SK-MEL-5 (cell line): ENCODE results near the gene ALOXE3. TPM values are rescaled to one million over a fixed set of nuclear protein-coding genes. Genes with fewer than 3 reads are reported as not detected.

Experiments used
- DNase-seq: peaks from one replicate; pipeline ENCODE4 v3.0.0-alpha.2; 2016; ENCODE audit warnings: low read depth, low spot score
- in situ Hi-C: cut with HindIII; loops from 2 replicates; pipeline ENCODE4 v1.10.0; 2016; ENCODE audit warnings: low sequenced_read_pairs, high pct_unique_total_duplicates, low pct_unique_long_range_greater_than_20kb
- total RNA-seq: library from RNA; depleted of rRNA; stranded (reverse); fragments of >200 nt; shearing (Covaris generic); gene quantifications from 2 replicates; pipeline ENCODE4 v1.2.3, GENCODE V29; 2014

ALOXE3 gene
- total RNA-seq, 1 experiment from 2014 or later = not detected

DNA sequence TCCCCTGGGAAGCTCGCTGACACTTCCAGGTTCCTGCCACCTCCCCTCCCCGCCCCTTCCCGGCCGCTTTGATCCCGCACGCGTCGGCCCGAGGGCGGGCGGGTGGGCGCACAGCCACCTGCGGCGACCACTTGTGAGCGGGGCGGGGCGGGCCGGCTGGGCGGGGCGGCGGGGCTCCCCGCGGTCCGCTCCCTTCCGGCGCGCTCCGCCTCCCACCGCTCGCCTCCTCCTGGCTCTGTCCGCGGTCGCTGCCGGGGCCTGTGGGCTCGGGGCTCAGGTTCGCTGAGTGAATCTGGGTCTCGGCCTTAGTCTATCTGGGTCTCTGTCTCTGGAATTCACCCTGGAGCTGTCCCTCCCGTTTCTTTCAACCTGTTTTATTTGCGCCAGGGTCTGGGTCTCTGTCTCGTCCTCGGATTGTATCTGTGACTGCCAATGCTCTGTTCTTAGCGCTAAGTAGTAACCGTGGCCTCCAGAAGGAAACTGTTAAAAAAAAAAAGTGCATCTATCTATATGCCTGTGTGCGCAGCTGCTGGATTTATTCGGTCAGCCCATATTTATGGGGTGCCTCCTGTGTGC is 8.3 kb upstream of the ALOXE3 start:
- DNase-seq = peak; percentile 61
- in situ Hi-C loops = no loop called here

DNA sequence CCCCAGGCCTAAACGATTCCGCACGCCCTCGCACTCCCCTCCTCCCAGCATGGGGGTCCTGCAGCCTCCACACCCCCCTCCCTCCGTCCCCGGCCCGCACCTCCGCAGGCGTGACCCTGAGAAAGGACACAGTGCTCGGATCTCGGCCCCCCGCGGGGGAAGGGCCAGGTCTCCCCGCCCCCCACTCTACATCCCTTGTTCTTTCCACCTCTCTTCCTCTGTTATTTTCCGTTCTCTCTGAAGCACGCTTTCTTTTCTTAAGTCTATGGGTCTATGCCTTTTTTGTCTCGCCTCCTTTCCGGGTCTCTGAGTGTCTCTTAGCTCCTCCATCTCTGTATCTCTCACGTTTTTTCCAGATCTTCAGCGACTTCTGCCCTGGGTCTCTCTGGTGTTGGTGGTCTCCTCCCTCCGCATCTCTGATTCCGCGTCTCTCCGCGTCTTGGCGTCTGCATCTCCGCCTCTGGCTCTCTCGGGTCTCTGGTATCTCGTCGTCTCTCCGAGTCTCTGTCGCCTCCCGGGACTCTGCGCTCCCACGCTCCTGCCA is 7.7 kb upstream of the ALOXE3 start:
- in situ Hi-C loops = no loop called here
- DNase-seq = peak; percentile 53

DNA sequence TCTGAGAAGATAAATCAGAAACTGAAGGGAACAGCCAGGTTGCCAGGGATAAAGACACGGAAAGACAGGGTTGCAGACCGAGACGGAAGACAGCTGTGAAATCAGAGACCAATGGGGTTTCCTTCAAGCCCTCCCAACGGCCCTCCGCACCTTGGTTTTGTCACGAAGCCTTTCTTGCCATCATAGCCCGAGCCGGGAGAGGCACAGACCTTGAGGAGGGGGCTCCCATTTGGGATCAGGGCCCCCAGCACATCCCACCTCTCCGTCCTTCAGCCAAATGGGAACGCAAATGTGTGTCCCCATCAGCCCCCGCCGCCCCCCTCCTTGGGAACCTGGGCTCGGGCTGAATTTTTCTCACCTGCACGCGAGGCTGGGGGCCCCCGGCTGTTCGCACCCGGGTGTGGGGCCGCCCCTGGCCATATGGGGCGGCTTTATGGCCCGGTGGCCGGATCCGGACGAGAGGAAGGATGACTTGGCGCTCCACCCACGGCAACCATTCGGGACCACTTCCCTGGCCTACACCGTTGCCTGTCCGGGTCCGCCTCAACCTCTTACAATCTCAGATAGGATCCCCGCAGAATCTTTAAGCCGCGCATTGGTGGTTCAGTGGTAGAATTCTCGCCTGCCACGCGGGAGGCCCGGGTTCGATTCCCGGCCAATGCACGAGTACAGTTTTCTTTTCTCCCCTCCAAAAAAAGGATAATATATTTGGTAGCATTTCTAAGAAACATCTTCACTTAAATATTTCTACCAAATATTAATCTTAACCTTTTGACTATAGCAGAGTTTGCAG is 7.0 kb upstream of the ALOXE3 start:
- in situ Hi-C loops = no loop called here
- peak; percentile 85 for DNase-seq

DNA sequence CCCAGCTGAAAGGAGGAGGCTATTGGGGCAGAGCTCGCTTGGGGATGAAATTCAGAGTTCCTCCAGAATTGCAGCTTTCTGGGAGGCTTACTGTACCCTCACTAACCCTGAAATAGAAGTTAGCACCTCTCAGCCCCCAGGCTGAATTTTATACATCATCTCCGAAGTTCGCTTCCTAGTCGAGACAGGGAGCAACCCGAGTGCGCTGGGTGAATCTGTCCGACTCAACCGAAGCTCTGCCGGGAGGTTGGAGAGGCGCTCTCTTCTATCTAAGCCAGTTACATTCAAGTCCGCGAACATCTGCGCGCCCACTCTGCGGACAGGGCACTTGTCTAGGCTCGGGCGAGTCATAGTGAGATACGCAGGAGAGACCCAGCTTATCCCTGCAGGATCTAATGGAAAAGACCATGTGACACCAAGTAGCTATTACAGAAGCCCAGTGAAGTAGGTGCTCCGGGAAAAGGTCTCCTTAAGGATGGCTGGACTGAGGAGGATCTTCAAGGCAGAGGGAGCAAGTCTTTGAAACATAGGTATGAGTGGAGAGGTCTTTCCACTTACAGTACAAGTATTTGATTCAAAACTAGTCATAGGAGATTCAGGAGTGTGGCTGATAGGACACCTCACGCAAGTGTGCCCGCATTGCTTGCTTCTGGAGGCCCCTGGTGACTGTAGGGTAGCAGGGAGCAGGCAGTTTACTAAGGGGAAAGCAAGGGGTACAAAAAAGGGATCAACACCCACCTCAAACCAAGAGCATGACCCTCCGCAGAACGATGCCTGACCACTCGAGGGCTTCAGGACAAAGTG is 6.2 kb upstream of the ALOXE3 start:
- in situ Hi-C loops = no loop called here
- DNase-seq = no peak

DNA sequence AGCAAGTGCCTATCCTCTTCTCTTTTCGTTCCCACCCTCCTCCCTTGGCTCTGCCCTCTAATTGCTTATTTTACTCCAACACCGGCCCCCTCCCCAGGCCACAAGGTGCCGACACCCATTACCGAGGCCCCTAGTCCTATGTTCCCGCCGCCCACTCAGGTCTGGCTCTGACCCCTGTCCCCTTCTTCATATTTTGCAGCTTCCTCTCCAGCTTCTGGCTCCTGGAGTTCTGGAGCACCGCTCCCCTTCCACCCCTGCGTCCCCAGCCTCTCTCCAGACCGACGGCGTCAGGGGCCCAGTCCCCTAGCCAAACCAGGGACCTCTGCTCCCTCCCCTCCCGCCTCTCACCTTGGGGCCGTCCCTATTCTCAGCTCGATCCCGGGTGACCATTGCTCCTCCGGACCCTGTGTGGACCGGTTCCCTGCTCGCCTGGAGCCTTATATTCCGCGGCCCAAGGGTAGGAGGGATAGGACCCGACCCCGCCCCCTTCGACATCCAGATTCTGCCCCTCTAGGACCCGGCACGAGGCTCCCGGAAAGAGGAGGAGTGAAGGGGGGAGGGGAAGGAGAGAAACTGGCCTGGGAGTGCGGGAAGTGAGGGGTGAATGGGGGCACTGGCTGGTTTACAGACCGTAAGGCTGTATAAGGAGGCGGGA is 5.5 kb upstream of the ALOXE3 start, which contains the start of gene HES7:
Gene HES7 (minus strand): TSS at position 412 of the 655 bp plus-strand sequence. CDS start 22 bp downstream, at position 390.
- in situ Hi-C loops = no loop called here
- DNase-seq = peak; percentile 32

DNA sequence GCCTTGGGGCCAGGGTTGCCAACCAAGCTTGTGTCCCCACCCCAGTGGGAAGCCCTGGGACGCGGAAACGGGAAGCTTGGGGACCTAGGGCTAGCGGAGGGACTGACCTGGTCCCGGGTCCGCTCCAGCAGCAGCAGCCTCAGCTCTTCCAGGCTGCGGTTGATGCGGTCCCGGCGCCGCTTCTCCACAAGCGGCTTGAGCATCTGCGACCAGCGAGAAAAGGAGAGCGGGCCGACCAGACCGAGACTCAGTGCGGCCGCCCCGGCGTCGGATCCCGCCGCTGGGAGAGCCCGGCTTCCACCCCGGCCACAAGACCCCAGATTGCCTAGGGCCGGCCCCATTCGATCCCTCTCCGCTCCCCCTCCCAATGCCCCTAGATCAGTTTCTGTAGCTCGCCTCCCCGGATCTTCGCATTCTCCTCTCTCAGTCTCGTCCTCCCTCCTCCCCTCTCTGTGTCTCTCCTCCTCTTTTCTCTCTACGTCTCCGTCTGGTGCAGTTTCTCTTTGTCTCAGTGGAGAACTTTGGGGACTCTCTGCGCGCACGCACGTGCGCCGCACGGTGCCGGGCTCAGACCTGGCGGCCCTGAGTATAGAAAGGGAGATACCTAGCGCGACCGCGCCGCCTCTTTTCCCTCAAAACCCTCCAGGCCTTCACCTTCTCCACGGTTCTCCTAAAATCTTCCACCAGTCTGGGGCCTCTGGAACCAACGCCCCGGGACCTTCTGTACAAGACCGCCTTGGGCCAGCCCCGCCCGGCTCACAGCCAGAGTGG is 4.8 kb upstream of the ALOXE3 start:
- no peak for DNase-seq
- in situ Hi-C loops = no loop called here

DNA sequence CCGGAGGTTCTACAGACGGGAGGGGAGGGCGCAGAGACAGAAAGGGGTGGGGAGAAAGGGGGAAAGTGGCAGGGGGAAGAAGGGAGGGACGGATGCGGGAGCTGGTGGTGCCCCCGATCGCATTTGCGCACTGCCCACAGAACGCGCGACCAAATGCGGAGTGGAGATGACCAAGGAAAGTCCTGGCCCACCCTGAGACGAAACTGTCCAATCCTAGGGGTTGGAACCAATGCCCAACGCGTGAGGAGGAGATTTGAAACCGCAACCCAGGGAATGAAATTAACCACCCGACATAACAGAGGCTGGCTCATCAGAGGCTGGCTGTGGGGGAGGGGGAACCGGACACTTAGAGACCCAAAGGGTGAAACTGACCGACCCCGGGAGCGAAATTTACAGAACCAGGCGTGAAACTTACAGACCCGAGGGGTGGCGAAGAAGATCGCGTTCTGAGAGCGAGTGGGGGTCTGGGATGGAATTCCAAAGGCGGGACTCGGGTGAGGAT is 4.2 kb upstream of the ALOXE3 start:
- DNase-seq = peak; percentile 34
- in situ Hi-C loops = no loop called here

DNA sequence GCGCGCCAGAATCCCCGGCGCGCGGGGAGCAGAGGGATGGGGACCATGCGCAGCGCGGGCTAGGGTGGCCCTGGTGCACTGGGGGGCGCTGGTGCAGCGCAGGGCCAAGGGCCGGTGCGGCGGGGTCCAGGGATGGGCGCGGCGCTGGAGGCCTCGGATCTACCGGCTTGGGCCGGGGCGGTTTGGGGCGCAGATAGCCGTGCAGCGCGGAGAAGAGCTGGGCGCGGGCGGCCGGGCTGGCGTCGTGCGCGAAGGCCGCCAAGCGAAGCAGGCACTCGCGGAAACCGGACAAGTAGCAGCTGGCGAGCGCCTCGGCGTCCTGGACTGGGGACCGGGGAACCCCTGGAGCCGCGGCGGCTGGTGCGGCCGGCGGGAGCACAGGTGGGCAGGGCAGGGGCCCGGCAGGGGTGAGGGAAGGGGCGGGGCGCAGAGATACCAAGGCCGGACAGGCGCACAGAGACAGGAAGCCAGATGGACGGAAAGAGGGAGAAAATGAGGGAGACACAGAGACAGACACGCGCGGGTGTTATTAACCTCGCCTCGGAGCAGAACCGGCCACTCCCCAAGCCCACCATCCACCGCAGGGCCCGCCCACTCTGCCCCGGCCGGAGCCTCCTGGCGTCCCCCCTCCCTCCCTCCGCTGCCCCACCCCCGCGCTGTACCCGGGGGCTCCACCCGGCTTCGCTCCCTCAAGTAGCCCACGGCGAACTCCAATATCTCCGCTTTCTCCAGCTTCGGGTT is 3.5 kb upstream of the ALOXE3 start:
- in situ Hi-C loops = no loop called here
- peak; percentile 63 for DNase-seq

DNA sequence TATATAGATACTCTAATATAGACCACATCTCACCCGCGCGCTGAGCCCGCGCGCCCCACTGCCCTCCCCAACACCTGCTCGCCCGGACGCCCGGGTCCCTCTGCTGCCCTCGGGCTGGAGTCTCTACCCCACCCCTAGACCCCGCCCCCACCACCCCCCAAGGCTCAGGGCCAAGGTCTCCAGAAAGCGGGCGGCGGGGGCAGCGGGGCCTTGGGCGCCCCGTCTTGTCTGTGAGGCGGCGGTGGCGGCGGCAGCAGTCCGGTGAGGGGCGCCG is 3.0 kb upstream of the ALOXE3 start:
- in situ Hi-C loops = no loop called here
- DNase-seq = no peak

DNA sequence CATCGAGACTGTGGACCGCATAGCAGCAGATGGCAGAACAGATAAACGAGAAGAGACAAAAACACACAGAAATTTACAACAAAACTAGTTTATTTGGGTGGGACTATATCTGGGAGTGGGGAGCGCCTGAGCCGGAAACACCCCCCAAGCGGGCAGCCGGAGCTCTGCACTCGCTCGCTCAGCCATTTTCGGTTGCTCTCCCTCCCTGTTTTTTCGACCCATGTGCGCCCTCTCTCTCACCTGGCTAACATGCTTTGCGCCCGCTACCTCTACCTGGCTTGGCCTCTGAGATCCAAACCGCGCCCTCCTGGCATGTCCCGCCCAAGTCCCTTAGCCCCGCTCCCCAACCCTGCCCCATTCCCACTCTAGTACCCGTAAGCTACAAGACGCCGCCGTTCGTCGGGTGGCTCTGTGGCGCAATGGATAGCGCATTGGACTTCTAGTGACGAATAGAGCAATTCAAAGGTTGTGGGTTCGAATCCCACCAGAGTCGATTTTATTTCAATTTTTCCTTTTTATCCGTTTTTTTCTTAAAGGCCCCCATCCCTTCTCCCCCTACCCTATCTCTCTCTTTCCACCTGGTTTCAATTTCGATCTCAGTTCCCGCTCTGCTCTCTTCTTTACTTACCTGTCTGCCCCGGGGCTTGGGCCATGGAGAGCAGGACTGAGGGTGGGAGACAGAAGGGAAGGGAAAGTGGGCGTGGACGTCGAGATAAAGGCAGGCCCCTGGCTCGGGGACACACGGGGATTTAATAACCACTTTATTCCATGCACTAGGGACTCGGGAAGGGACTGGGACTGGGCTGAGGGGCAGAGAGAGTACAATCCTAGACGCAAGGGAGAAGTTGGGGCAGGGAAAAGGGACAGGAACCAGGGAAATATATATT is 2.4 kb upstream of the ALOXE3 start:
- peak; percentile 89 for DNase-seq
- in situ Hi-C loops = no loop called here

DNA sequence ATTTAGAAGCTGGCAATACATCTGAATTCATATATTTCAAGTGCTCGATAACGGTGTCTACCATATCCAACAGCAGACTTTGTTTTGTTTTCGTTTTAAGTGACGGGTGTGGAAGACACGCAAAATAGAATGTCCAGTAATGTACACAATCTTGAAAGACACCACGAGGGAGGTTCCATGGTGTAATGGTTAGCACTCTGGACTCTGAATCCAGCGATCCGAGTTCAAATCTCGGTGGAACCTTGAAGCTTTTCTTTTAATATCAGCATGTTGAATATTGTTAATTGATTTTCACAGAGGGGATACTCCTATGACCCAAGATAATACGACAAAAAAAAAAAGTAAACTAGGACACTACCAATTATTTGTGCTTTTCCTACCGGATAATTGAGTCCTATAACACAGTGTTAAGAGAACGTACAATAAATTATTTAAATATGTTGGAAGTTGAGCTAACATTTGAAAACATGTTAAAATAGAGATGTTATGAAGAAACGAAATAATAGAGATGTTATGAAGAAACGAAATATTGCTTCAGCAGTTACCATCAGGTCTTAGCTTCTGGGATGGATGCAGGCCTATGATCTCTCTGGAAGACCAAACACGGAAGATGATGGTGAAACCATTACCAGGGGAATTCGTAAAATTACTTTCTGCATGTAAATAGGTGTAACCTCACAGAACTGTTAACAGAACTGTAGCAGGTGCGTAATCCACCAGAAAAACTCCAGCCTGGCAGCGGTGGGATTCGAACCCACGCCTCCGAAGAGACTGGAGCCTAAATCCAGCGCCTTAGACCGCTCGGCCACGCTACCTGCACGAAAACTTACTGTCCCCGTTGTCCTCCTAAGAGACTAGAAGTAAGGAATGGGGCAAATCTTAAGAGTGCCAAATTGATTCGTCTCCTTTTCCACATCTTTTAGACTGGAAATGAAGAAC is 1.5 kb upstream of the ALOXE3 start:
- DNase-seq = peak; percentile 96
- in situ Hi-C loops = no loop called here

DNA sequence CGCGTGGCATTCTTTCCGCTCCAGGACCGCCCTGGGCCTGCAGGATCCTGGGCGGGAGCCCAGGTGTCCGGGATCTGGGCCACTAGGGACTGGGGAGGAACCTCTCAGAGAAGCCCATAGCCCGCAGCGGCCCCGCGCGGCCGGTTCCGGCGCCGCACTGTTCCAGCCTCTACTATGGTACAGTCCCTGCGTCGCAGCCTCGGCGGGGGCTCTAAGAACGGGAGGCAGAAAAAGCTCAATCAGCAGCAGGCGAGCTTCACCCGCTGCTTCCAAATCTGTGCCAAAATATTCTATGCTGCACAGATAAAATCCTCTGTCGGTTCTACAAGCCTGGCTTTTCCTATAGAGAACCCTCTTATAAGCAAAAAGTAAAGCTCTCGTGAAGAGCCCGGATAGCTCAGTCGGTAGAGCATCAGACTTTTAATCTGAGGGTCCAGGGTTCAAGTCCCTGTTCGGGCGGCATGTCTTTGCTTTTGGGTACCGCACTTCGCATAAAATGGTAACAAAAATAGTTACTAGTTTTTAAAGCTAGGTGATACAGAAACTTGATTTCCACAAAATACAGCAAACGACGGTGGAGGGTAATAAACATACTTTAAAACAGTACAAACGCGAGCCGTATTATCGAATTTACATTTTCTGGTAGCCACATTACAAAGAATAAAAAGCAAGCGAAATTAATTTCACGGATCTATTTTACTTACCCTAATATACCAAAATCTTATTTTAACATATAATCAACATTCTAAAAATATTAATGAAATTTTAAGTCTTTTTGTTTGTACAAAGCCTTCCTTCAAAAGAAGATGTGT is 661 bp upstream of the ALOXE3 start:
- DNase-seq = peak; percentile 93
- in situ Hi-C loops = no loop called here

DNA sequence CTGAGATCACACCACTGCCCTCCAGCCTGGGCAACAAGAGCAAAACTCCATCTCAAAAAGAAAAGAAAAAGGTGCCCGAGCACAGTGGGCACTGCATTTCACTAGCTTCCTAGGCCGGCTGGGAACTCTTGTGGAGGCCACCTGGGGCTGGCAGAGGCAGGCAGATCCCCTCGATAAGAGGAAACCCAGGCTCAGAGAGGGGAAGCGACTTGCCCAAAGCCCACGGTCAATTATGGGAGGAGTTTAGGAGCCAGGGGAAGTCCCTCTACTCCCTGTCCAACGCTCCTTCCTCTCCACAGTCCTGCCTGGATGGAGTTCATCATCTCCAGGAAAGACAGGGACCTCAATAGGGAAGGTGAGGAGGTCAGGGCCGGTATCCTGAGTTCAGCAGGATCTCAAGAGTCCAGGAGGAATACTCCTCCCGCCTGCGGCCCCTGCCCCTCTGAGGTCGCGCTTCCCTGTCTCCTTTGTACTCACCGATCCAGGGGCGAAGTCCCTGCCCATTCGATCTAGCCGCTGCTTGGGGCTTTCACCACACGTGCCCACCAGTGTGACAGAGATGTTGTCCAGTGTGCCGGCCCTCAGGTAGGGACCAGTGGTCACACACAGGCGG is 841 bp downstream of the ALOXE3 start:
- in situ Hi-C loops = no loop called here
- no peak for DNase-seq

DNA sequence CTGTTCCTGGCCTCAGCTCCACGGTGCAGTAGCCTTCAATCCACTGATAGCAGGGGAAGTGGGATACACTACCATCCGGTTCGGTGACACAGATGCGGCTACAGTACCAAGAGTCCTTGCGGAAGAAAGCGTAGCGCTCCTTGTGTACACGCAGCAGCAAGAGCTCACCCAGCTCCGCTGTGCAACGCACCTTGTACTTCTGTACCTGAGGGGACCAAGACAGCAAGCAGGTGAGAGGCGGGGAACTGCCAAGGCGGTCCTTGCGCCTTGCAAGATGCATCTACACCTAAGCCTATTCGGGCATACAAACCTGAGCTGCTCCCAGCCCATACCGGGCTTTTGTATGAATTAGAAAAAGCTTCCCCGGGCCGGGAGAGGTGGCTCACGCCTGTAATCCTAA is 1.5 kb downstream of the ALOXE3 start:
- DNase-seq = no peak
- in situ Hi-C loops = no loop called here
